ENCODE results near the gene ADGB.
"Not testable (repeated sequence)": the region's sequence is repeated elsewhere in the genome, so short reads cannot be mapped to it uniquely, and the experiment has no call there.

DNA sequence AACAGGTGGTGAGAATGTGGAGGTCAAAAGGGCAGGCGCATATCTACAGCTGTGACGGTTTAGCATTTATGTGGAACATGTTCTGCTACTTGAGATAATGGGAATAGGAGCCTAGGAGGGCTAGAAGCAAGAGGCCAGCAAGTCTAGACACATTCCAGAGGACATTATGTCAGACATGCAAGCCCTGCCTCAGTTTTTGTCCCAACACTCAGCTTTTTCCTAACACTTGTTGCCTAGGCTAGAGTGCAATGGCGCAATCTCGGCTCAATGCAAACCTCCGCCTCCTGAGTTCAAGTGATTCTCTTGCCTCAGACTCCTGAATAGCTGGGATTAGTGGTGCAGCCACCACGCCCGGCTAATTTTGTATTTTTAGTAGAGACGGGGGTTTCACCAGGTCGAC lies 210.2 kb downstream of the ADGB start:
- TF ChIP-seq POLR2A, POLR2AphosphoS5 (IDR thresholded peaks at IDR 0.05): not testable (repeated sequence)
- TF ChIP-seq, protein P1, sequence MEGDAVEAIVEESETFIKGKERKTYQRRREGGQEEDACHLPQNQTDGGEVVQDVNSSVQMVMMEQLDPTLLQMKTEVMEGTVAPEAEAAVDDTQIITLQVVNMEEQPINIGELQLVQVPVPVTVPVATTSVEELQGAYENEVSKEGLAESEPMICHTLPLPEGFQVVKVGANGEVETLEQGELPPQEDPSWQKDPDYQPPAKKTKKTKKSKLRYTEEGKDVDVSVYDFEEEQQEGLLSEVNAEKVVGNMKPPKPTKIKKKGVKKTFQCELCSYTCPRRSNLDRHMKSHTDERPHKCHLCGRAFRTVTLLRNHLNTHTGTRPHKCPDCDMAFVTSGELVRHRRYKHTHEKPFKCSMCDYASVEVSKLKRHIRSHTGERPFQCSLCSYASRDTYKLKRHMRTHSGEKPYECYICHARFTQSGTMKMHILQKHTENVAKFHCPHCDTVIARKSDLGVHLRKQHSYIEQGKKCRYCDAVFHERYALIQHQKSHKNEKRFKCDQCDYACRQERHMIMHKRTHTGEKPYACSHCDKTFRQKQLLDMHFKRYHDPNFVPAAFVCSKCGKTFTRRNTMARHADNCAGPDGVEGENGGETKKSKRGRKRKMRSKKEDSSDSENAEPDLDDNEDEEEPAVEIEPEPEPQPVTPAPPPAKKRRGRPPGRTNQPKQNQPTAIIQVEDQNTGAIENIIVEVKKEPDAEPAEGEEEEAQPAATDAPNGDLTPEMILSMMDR (IDR thresholded peaks at IDR 0.05) = not testable (repeated sequence)
